ENCODE measurements around the gene ZDHHC24. TPM values are rescaled to one million over a fixed set of nuclear protein-coding genes. Genes with fewer than 3 reads are reported as not detected.

ZDHHC24 gene
- total and polyA plus RNA-seq, 7 donors, result 1.8 to 12.2 (median 6.8) TPM

DNA sequence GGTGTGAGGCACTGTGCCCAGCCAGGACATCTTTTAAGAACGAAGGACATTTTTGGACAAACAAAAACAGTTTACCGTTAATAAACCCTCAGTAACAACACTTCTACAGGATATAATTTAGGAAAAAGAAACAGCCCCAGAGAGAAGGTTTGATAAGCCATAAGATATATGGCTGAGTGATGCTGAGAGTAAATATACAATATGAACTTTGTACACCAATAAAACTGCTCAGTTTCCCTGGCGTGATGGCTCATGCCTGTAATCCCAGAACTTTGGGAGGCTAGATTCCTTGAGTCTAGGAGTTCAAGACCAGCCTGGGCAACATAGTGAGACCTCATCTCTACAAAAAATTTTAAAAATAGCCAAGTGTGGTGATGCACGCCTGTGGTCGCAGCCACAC lies 47.3 kb downstream of the ZDHHC24 start:
- H3K9me3 ChIP-seq, result no peaks in the 10 kb centered on the region
- no peak for DNase-seq
- no peak overlapping the region for H3K4me3 ChIP-seq
- intact Hi-C loops (cut with DNase I), result no loop called here
- H3K4me1 ChIP-seq, result no peaks in the 10 kb centered on the region
- H3K36me3 ChIP-seq, result peaks cover 0 to 42% (median 4%) of the 10 kb centered on the region in 4 donors
- H3K27me3 ChIP-seq, result no peaks in the 10 kb centered on the region
- no peak overlapping the region for H3K27ac ChIP-seq
- TF ChIP-seq, protein P1, sequence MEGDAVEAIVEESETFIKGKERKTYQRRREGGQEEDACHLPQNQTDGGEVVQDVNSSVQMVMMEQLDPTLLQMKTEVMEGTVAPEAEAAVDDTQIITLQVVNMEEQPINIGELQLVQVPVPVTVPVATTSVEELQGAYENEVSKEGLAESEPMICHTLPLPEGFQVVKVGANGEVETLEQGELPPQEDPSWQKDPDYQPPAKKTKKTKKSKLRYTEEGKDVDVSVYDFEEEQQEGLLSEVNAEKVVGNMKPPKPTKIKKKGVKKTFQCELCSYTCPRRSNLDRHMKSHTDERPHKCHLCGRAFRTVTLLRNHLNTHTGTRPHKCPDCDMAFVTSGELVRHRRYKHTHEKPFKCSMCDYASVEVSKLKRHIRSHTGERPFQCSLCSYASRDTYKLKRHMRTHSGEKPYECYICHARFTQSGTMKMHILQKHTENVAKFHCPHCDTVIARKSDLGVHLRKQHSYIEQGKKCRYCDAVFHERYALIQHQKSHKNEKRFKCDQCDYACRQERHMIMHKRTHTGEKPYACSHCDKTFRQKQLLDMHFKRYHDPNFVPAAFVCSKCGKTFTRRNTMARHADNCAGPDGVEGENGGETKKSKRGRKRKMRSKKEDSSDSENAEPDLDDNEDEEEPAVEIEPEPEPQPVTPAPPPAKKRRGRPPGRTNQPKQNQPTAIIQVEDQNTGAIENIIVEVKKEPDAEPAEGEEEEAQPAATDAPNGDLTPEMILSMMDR (IDR thresholded peaks at IDR 0.05), result no peak
- no peak for TF ChIP-seq POLR2A (IDR thresholded peaks at IDR 0.05)
- no peak for TF ChIP-seq EP300 (IDR thresholded peaks at IDR 0.05)
- no peak for TF ChIP-seq POLR2AphosphoS5 (IDR thresholded peaks at IDR 0.05)
- WGBS, 2 donors, result 52 to 76% methylated on average over 5 of the region's 5 CpGs

DNA sequence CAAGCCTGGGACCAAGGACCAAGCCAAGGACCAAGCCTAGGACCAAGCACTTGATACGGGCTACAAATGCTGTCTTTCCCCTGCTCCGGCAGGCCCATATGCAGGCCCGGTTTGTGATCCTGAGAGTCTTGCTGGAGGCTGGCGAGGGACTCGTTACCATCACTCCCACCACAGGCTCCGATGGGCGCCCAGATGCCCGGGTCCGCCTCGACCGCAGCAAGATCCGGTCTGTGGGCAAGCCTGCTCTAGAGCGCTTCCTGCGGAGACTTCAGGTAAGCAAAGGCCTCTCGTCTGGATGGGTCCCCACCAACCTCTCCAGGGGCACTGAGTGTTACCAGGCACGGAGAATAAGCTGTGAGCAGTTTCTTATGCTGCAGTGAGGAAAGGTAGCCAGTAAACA lies 48.6 kb downstream of the ZDHHC24 start:
- Histone ChIP-seq H3K4me3 (no peak overlapping the region), H3K36me3 (peaks cover 0 to 50% (median 7%) of the 10 kb centered on the region in 4 donors), H3K27ac (no peak overlapping the region), H3K27me3 (no peaks in the 10 kb centered on the region), H3K9me3 (no peaks in the 10 kb centered on the region), H3K4me1 (no peaks in the 10 kb centered on the region)
- no peak for DNase-seq
- no peak for TF ChIP-seq POLR2AphosphoS5 (IDR thresholded peaks at IDR 0.05)
- 97 to 98% methylated on average over 16 of the region's 16 CpGs for WGBS, 2 donors
- intact Hi-C loops (cut with DNase I), result no loop called here

DNA sequence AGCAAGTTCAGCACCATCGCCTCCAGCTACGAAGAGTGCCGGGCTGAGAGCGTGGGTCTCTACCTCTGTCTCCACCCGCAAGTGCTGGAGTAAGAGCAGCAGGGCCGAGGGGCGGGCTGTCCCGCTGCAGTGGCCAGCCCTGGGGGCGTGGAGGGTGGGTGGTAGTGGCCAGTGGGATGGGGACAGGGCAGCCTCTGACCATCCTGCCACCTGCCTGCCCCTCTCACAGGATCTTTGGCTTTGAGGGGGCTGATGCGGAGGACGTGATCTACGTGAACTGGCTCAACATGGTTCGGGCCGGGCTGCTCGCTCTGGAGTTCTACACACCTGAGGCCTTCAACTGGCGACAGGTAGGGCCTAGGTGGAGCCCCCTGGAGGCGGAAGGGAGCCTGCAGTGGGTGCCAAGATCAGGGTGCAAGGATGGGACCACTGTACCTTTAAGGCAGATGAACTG lies 50.4 kb downstream of the ZDHHC24 start:
- DNase-seq, result no peak
- H3K9me3 ChIP-seq, result no peaks in the 10 kb centered on the region
- H3K4me3 ChIP-seq, result no peak overlapping the region
- H3K36me3 ChIP-seq, result peaks cover 0 to 61% (median 7%) of the 10 kb centered on the region in 4 donors
- no peak overlapping the region for H3K27ac ChIP-seq
- no peaks in the 10 kb centered on the region for H3K27me3 ChIP-seq
- 94 to 97% methylated on average over 17 of the region's 17 CpGs for WGBS, 2 donors
- no peaks in the 10 kb centered on the region for H3K4me1 ChIP-seq
- intact Hi-C loops (cut with DNase I), result no loop called here
- no peak for TF ChIP-seq POLR2A (IDR thresholded peaks at IDR 0.05)
- TF ChIP-seq, protein P1 (IDR thresholded peaks at IDR 0.05), result no peak
- TF ChIP-seq POLR2AphosphoS5 (IDR thresholded peaks at IDR 0.05), result no peak
- no peak for TF ChIP-seq EP300 (IDR thresholded peaks at IDR 0.05)

GRCh38 chr11:66494935-66495334 lies 50.9 kb downstream of the ZDHHC24 start:
- Histone ChIP-seq H3K36me3 (peaks cover 0 to 61% (median 7%) of the 10 kb centered on the region in 4 donors), H3K27ac (no peak overlapping the region), H3K27me3 (no peaks in the 10 kb centered on the region), H3K4me1 (no peaks in the 10 kb centered on the region), H3K4me3 (no peak overlapping the region), H3K9me3 (no peaks in the 10 kb centered on the region)
- TF ChIP-seq POLR2A (IDR thresholded peaks at IDR 0.05) (no peak), POLR2AphosphoS5 (IDR thresholded peaks at IDR 0.05) (no peak), EP300 (IDR thresholded peaks at IDR 0.05) (no peak)
- TF ChIP-seq, protein P1 (IDR thresholded peaks at IDR 0.05), result no peak
- intact Hi-C loops (cut with DNase I), result no loop called here
- 83 to 92% methylated on average over 14 of the region's 14 CpGs for WGBS, 2 donors
- DNase-seq, result no peak

GRCh38 chr11:66494458-66494857 lies 51.4 kb downstream of the ZDHHC24 start:
- TF ChIP-seq POLR2AphosphoS5 (IDR thresholded peaks at IDR 0.05), result no peak
- TF ChIP-seq, protein P1 (IDR thresholded peaks at IDR 0.05), result no peak
- TF ChIP-seq POLR2A (IDR thresholded peaks at IDR 0.05), result no peak
- TF ChIP-seq EP300 (IDR thresholded peaks at IDR 0.05), result no peak
- Histone ChIP-seq H3K9me3 (no peaks in the 10 kb centered on the region), H3K27me3 (no peaks in the 10 kb centered on the region), H3K27ac (no peak overlapping the region), H3K4me1 (no peaks in the 10 kb centered on the region), H3K36me3 (peaks cover 0 to 61% (median 7%) of the 10 kb centered on the region in 4 donors), H3K4me3 (no peak overlapping the region)
- intact Hi-C loops (cut with DNase I), result no loop called here
- 92 to 94% methylated on average over 7 of the region's 7 CpGs for WGBS, 2 donors
- no peak for DNase-seq
